Caco-2 (cell line): ENCODE measurements around the gene C4orf50. TPM values are rescaled to one million over a fixed set of nuclear protein-coding genes. Genes with fewer than 3 reads are reported as not detected.

Experiments used
- BruUV-seq: library from RNA; stranded (reverse); fragments of 400-500 nt; replicated peaks from 2 replicates; lab custom pipeline; 2021; lab: Mats Ljungman, UMichigan
- CTCF ChIA-PET: fragments of 300-600 bp; sonication (Branson Sonifier 250); formaldehyde crosslinking; loops from one replicate; lab custom pipeline; 2022; ENCODE audit warnings: antibody characterized with exemption; lab: Charles Lee
- POLR2A ChIA-PET: fragments of 300-600 bp; sonication (Branson Sonifier 250); formaldehyde crosslinking; loops from one replicate; lab custom pipeline; 2022; ENCODE audit warnings: antibody characterized with exemption; lab: Charles Lee
- DNase-seq, 2 experiments: peaks; one replicate each; pipeline versions ENCODE4 v3.0.0 to v3.0.0-alpha.2; 2020 to 2022
- H3K27me3 ChIP-seq: replicated peaks from 2 replicates; pipeline ENCODE4 v1.6.0; 2011; ENCODE audit warnings: low read length; ENCODE audit not compliant: control insufficient read depth, insufficient read depth
- H3K36me3 ChIP-seq: 2 replicates; pipeline ENCODE4 v1.5.1; 2011; ENCODE audit warnings: low read length; ENCODE audit not compliant: control insufficient read depth, insufficient read depth
- H3K4me1 ChIP-seq: fragments of 250-450 bp; sonication (Bioruptor Pico); 2 replicates; pipeline ENCODE4 v1.5.1; 2020; ENCODE audit warnings: mild to moderate bottlenecking
- H3K4me3 ChIP-seq: 2 replicates; pipeline ENCODE4 v1.5.1; 2011; ENCODE audit warnings: low read depth, mild to moderate bottlenecking, control low read depth, low read length
- H3K9me3 ChIP-seq: fragments of 250-450 bp; sonication (Bioruptor Pico); 2 replicates; pipeline ENCODE4 v1.5.1; 2020; ENCODE audit warnings: mild to moderate bottlenecking, moderate library complexity
- H3K27ac Mint-ChIP-seq: one replicate; pipeline ENCODE4 v1.8.0; 2022; ENCODE audit warnings: mixed read lengths; ENCODE audit not compliant: unreplicated experiment
- H3K27me3 Mint-ChIP-seq: one replicate; pipeline ENCODE4 v1.8.0; 2022; ENCODE audit warnings: mixed read lengths; ENCODE audit not compliant: insufficient read depth, unreplicated experiment
- H3K36me3 Mint-ChIP-seq: one replicate; pipeline ENCODE4 v1.8.0; 2022; ENCODE audit warnings: mild to moderate bottlenecking, mixed read lengths; ENCODE audit not compliant: insufficient read depth, unreplicated experiment
- H3K4me1 Mint-ChIP-seq: one replicate; pipeline ENCODE4 v1.8.0; 2022; ENCODE audit warnings: low read depth, mixed read lengths; ENCODE audit not compliant: unreplicated experiment
- H3K4me3 Mint-ChIP-seq: one replicate; pipeline ENCODE4 v1.8.0; 2022; ENCODE audit warnings: mild to moderate bottlenecking, moderate library complexity, mixed read lengths; ENCODE audit not compliant: unreplicated experiment
- H3K9me3 Mint-ChIP-seq: one replicate; pipeline ENCODE4 v1.8.0; 2022; ENCODE audit warnings: mixed read lengths; ENCODE audit not compliant: unreplicated experiment
- intact Hi-C: fragments of 100-400 bp; cut with micrococcal nuclease; formaldehyde crosslinking; loops from one replicate; pipeline ENCODE4 v1.10.0; 2022; ENCODE audit not compliant: unreplicated experiment
- total RNA-seq: library from RNA; stranded (reverse); gene quantifications from 2 replicates; pipeline ENCODE4 v1.2.3, GENCODE V29; 2022
- TF ChIP-seq, protein P1 (sequence below), 2 experiments: fragments of 200-600 bp in 1 of 2; IDR thresholded peaks; 1 replicate in 1 of 2; 2 replicates in 1 of 2; pipeline versions ENCODE4 v1.5.1 to v1.8.0; 2011 to 2022; ENCODE audit warnings: antibody characterized with exemption in 1 of 2, control low read depth in 1 of 2, inconsistent platforms in 1 of 2, low read depth in 1 of 2, low read length in 1 of 2, mild to moderate bottlenecking in 1 of 2, moderate library complexity in 1 of 2; ENCODE audit not compliant: insufficient read depth in 1 of 2, severe bottlenecking in 1 of 2, unreplicated experiment in 1 of 2

The C4orf50 gene
- total RNA-seq, 1 experiment from 2014 or later = not detected

- ChIA-PET CTCF (interaction anchor here (0.6 kb wide), 1 partner anchor 82 kb away, joined by 3 read pairs; no protein-coding TSS in a partner anchor), POLR2A (no interaction called here)
- no peaks in the 10 kb centered on the region for H3K4me1 Mint-ChIP-seq
- Histone ChIP-seq H3K36me3 (no peaks in the 10 kb centered on the region), H3K4me1 (no peaks in the 10 kb centered on the region), H3K9me3 (0 out of 2 replicates have a peak, but pooled peaks cover 4% of the 10 kb centered on the region), H3K27me3 (no peaks in the 10 kb centered on the region), H3K4me3 (no peak overlapping the region)
- BruUV-seq = no TSS peak
- no peak overlapping the region for H3K27ac Mint-ChIP-seq
- peaks cover 5% of the 10 kb centered on the region for H3K27me3 Mint-ChIP-seq
- TF ChIP-seq, protein P1, sequence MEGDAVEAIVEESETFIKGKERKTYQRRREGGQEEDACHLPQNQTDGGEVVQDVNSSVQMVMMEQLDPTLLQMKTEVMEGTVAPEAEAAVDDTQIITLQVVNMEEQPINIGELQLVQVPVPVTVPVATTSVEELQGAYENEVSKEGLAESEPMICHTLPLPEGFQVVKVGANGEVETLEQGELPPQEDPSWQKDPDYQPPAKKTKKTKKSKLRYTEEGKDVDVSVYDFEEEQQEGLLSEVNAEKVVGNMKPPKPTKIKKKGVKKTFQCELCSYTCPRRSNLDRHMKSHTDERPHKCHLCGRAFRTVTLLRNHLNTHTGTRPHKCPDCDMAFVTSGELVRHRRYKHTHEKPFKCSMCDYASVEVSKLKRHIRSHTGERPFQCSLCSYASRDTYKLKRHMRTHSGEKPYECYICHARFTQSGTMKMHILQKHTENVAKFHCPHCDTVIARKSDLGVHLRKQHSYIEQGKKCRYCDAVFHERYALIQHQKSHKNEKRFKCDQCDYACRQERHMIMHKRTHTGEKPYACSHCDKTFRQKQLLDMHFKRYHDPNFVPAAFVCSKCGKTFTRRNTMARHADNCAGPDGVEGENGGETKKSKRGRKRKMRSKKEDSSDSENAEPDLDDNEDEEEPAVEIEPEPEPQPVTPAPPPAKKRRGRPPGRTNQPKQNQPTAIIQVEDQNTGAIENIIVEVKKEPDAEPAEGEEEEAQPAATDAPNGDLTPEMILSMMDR (IDR thresholded peaks at IDR 0.05; ENCODE audit: insufficient read depth in 1 of 2, low read depth in 1 of 2, low read length in 1 of 2, severe bottlenecking in 1 of 2, unreplicated experiment in 1 of 2) = no peak
- H3K9me3 Mint-ChIP-seq = peaks cover 18% of the 10 kb centered on the region
- intact Hi-C loops = no loop called here
- DNase-seq = no peak
- H3K4me3 Mint-ChIP-seq = no peak overlapping the region
- no peaks in the 10 kb centered on the region for H3K36me3 Mint-ChIP-seq
Measured at GRCh38 chr4:5941601-5942000, 76.6 kb downstream of the C4orf50 start.

- CTCF ChIA-PET = no interaction called here
- Histone ChIP-seq H3K27me3 (no peaks in the 10 kb centered on the region), H3K9me3 (0 out of 2 replicates have a peak, but pooled peaks cover 4% of the 10 kb centered on the region), H3K4me3 (no peak overlapping the region), H3K36me3 (no peaks in the 10 kb centered on the region), H3K4me1 (no peaks in the 10 kb centered on the region)
- H3K4me3 Mint-ChIP-seq = no peak overlapping the region
- intact Hi-C loops = no loop called here
- H3K27ac Mint-ChIP-seq = no peak overlapping the region
- BruUV-seq = no TSS peak
- no peaks in the 10 kb centered on the region for H3K36me3 Mint-ChIP-seq
- TF ChIP-seq, protein P1 (IDR thresholded peaks at IDR 0.05; ENCODE audit: insufficient read depth in 1 of 2, low read depth in 1 of 2, low read length in 1 of 2, severe bottlenecking in 1 of 2, unreplicated experiment in 1 of 2) = no peak
- H3K27me3 Mint-ChIP-seq = peaks cover 6% of the 10 kb centered on the region
- peaks cover 18% of the 10 kb centered on the region for H3K9me3 Mint-ChIP-seq
- no peaks in the 10 kb centered on the region for H3K4me1 Mint-ChIP-seq
- POLR2A ChIA-PET = no interaction called here
- DNase-seq = no peak
Measured at GRCh38 chr4:5940470-5941203, 77.6 kb downstream of the C4orf50 start.

DNA sequence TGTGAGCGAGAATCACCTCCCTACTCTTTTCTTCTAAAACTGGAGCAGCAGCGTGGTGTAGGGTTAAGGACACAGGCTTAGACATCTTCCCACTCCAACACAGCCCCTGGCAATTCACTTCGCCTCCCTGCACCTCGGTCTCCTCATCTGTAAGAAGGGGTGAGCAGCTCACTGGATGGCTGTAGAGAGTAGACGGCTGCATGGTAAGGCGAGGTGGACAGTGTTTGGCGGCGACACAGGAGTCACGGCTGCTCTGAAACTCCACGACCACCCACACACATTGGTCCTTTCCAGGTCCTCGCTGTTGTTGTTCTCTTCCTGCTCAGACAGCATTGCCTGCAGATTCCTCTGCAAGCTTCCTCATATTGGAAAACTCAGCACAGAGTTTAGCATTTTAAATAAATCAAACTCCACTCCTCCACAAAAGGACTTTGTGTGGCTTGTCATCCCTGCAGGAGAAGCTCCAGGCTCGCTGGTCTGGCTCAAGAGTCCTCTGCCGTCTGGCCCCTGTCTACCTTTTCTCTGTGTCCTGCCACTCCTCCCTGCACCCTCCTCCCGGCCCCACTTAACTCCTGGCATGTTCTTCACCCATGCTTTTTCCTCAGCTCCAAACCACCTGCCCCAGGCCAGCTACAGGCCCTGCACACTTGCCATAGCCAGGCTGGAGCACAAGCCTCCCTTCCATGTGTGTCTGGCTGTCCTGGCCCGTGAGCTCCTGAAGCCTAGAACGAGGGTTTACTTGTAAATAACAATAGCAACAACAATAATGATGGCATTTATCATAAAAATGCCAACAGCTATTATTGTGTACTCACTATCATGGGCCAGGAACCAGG, 84.0 kb downstream of the C4orf50 start:
- no peaks in the 10 kb centered on the region for H3K27me3 ChIP-seq
- POLR2A ChIA-PET = no interaction called here
- no peak overlapping the region for H3K4me3 Mint-ChIP-seq

More for the DNA sequence above, 84.0 kb downstream of the C4orf50 start:
- CTCF ChIA-PET = no interaction called here
- TF ChIP-seq, protein P1 (IDR thresholded peaks at IDR 0.05; ENCODE audit: insufficient read depth in 1 of 2, low read depth in 1 of 2, low read length in 1 of 2, severe bottlenecking in 1 of 2, unreplicated experiment in 1 of 2) = no peak
- H3K36me3 ChIP-seq = no peaks in the 10 kb centered on the region
- no TSS peak for BruUV-seq
- no peaks in the 10 kb centered on the region for H3K9me3 ChIP-seq
- intact Hi-C loops = no loop called here
- Mint-ChIP-seq H3K4me1 (no peaks in the 10 kb centered on the region), H3K27me3 (peaks cover 22% of the 10 kb centered on the region), H3K27ac (no peak overlapping the region), H3K36me3 (no peaks in the 10 kb centered on the region), H3K9me3 (no peaks in the 10 kb centered on the region)
- H3K4me1 ChIP-seq = no peaks in the 10 kb centered on the region
- DNase-seq = no peak
- H3K4me3 ChIP-seq = no peak overlapping the region
